NCI-H748 (cell line): ENCODE measurements around the gene ALDH1B1.
"Not testable (repeated sequence)": the region's sequence is repeated elsewhere in the genome, so short reads cannot be mapped to it uniquely, and the experiment has no call there.

Experiments
- DNase-seq: peaks from one replicate; lab custom pipeline; 2025; ENCODE audit not compliant: unreplicated experiment; lab: John Stamatoyannopoulos, UW

Gene ALDH1B1

GRCh38 chr9:38385896-38386295, 6.6 kb upstream of the ALDH1B1 start:
- DNase-seq = no peak

GRCh38 chr9:38386319-38386895, 6.1 kb upstream of the ALDH1B1 start:
- DNase-seq = peak; percentile 9

GRCh38 chr9:38387066-38387465, 5.4 kb upstream of the ALDH1B1 start:
- no peak for DNase-seq

- DNase-seq = no peak
Observed at GRCh38 chr9:38387751-38388150, 4.8 kb upstream of the ALDH1B1 start.

GRCh38 chr9:38388283-38389223, 3.9 kb upstream of the ALDH1B1 start:
- DNase-seq = no peak

GRCh38 chr9:38389313-38389712, 3.2 kb upstream of the ALDH1B1 start:
- DNase-seq = no peak

GRCh38 chr9:38390442-38390841, 2.1 kb upstream of the ALDH1B1 start:
- DNase-seq = no peak

GRCh38 chr9:38390851-38391250, 1.7 kb upstream of the ALDH1B1 start:
- DNase-seq = no peak

- no peak for DNase-seq
Observed at GRCh38 chr9:38391278-38392118, 1.0 kb upstream of the ALDH1B1 start.

GRCh38 chr9:38393128-38393796, 760 bp downstream of the ALDH1B1 start:
- DNase-seq = no peak

- DNase-seq = peak; percentile 14
Observed at GRCh38 chr9:38394416-38394815, 1.9 kb downstream of the ALDH1B1 start.

- DNase-seq = no peak
Observed at GRCh38 chr9:38395653-38396370, 3.3 kb downstream of the ALDH1B1 start.

- no peak for DNase-seq
Observed at GRCh38 chr9:38396371-38396671, 3.8 kb downstream of the ALDH1B1 start.

GRCh38 chr9:38399191-38399590, 6.7 kb downstream of the ALDH1B1 start:
- DNase-seq = not testable (repeated sequence)

GRCh38 chr9:38401994-38402393, 9.5 kb downstream of the ALDH1B1 start:
- no peak for DNase-seq

- DNase-seq = no peak
Observed at GRCh38 chr9:38404314-38404713, 11.8 kb downstream of the ALDH1B1 start.

- DNase-seq = no peak
Observed at GRCh38 chr9:38405785-38406184, 13.3 kb downstream of the ALDH1B1 start.

GRCh38 chr9:38406476-38407186, 14.1 kb downstream of the ALDH1B1 start:
- DNase-seq = no peak

- DNase-seq = no peak
Observed at GRCh38 chr9:38408719-38409118, 16.2 kb downstream of the ALDH1B1 start.

GRCh38 chr9:38412751-38413150, 20.2 kb downstream of the ALDH1B1 start:
- no peak for DNase-seq
